Right forelimb (tissue), 1 donor: Measurements from ENCODE around the gene ZMYM5.
"Not testable (repeated sequence)": the region's sequence is repeated elsewhere in the genome, so short reads cannot be mapped to it uniquely, and the experiment has no call there.

Experiments
- DNase-seq: peaks from one replicate; pipeline ENCODE4 v3.0.0-alpha.2; 2018

ZMYM5 gene

DNA sequence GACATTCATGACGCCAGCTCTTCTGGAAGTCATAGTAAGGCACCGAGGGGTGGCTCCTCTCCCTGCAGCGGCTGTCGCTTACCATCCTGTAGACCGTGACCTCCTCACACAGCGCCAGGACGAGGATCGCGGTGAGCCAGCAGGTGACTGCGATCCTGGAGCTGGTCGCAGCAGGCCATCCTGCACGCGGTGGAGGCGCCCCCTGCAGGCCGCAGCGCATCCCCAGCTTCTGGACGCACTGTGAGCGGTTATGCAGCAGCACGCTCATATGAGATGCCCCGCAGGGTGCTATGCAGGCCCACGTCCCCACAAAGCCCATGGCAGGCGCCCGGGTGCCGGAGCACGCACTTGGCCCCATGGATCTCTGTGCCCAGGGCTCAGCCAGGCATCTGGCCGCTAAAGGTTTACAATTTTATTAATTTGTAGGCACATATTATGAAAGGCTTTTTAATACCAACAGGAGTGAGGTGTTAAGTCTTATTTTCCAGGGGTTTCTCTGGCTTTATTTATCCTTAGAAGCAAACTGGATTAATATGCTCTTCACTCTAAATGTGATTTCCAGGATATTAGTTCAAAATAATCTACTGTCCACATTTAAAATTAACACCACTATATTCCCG is 45.1 kb downstream of the ZMYM5 start:
- DNase-seq: peak; percentile 46

DNA sequence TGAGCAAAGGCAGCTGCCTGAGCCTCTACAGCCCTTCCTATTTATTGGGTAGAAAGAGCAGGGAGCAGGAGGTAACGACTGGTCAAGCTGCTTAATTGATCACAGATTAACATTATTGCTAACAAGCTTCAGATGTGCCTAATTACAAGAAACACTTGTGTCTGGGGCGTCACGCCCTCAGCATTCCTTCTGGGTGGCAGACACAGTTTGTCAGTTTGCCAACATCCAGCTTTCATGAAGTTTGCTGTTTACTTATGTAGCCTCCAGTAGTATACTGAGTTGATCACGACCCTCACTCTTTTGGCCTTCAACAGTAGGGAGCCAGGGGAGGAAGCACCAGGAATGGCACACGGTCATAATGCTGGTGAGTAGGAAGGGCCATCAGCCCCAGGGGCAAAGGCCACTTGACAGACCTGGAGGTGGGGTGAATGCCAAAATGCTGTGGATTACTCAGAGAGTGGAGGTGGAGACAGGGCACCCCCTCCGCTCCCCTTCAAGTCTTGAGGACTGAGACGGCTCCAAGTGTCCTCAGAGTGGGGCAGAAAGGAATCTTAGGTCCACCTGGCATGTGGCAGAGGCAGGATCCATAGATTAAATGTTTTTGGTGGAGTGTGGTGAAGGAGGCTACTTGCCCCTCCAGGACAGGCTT is 45.8 kb downstream of the ZMYM5 start:
- DNase-seq: no peak

DNA sequence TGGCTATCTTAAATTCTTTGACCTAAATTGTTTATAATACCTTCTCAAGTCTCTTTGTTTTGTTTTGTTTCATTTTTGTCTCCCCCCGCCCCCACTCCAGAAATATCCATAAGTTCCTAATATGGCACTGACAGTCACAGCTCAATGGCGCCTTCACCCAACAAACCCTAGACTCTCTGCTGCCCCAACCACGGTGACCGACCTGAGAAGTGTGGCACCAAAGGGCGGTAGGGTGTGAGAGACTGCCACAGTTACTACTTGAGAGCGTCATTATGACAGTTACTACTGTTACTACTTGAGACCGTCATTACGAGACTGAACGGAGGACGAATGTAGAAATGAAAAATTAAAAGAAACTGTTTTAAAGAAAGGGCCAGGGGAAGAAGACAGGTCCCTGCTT is 46.3 kb downstream of the ZMYM5 start:
- DNase-seq: no peak

DNA sequence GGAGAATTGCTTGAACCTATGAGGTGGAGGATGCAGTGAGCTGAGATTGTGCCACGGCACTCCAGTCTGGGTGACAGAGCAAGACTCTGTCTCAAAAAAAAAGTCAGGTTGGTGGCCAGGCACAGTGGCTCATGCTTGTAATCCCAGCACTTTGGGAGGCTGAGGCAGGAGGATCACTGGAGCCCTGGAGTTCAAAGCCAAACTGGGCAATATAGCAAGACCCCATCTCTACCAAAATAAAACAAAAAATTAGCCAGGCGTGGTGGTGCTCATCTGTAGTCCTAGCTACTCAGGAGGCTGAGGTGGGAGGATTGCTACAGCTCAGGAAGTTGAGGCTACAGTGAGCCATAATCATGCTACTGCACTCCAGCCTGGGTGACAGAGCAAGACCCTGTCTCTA is 47.6 kb downstream of the ZMYM5 start:
- DNase-seq: not testable (repeated sequence)

DNA sequence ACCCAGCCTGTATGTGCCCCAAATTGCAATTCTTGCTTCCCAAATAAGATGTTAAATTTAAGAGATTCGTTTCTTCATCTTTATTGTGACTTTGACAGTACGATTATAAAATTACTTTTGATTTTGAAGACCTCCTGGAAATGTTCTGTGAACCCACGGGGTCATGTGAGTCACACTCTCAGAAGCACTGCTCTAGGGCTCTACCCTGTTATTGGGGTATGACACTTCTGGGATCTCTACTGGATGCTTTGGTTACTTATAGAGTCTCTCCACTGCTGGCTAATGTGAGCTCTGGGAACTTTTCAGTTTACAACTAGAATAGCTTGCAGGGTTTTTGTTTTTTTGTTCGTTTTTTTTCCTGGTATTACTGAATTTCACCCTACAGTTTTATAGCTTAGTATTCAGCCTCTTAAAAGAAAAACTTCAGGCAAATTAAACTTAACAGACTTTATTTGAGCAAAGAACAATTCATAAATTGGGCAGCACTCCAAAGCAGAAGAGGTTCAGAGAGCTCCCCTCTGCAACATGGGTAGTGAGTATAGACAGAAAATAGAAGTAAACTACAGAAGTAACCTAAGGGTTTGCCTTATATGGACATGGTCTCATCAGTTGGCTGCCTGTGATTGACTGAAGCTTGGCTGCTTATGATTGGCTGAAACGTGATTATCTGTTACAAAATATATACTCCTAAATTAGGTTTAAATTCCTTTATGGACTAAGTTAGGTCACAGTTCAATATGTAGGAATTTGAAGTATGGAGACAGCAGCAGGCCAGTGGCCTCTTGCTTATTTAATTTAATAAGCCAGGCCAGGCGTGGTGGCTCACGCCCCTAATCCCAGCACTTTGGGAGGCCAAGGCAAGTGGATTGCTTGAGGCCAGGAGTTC is 52.2 kb downstream of the ZMYM5 start:
- no peak for DNase-seq

DNA sequence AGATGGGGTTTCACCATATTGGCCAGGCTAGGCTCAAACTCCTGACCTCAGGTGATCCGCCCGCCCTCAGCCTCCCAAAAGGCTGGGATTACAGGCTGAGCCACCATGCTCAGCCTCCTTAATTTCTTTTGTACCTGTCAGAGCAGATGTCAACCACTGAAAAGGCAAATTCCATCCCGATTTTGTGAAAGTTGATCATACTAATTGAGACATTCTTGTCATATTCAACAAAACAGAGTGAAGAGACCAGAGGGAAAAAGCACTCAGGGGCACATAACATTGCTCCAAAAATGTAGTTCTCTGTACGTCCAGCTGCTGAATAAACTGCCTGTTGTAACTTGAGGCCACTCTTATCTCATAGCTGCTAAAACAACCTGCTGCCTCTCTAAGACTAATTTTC is 53.3 kb downstream of the ZMYM5 start:
- DNase-seq: no peak

DNA sequence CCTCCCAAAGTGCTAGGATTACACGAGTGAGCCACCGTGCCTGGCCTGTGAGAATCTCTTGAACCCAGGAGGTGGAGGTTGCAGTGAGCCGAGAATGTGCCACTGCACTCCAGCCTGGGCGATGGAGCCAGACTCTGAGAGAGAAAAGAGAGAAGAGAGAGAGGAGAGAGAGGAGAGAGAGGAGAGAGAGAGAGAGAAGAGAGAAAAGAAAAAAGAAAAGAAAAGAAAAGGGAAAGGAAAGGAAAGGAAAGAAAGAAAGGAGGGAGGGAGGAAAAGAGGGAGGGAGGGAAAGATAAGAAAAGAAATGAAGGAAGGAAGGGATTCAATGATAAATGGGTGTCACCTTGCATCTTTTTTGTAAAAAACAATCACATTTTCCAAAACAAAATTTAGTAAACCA is 57.7 kb downstream of the ZMYM5 start:
- no peak for DNase-seq

DNA sequence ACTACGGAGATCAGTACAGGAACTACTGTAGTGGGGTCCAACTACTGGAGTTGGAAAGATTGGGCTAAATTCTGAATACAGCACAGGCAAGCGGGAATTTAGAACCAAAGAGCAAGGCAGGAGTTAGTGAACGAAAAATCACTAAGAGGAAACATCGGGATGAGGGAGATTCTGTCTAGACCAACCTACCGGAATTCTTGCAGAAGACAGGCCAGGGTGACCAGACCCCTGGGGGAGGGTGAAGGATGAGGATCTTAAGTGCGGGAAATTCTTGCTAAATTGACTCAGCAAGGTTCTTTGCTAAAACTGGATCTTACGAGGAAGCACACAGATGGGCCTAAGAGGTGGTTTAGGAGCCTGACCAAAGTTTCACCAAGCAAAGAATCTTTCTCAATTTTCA is 67.5 kb downstream of the ZMYM5 start:
- no peak for DNase-seq

DNA sequence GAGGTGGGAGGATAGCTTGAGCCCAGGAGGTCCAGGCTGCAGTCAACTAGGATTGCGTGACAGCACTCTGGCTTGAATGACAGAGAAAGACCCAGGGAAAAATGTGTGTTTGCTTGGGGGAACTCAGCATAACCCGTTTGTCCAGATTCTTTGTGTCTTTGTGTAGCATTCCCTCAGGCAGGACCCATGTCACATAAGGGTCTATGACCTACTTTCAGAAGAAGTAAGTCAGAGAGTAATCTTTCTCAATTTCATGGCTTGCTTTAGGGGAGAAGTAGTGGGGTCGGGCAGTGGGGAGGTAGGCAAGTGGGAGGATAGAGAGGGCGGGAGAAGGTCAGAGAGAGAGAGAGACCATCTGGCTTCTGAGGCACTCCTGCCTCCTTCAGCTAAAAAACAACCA is 68.8 kb downstream of the ZMYM5 start:
- DNase-seq: no peak

DNA sequence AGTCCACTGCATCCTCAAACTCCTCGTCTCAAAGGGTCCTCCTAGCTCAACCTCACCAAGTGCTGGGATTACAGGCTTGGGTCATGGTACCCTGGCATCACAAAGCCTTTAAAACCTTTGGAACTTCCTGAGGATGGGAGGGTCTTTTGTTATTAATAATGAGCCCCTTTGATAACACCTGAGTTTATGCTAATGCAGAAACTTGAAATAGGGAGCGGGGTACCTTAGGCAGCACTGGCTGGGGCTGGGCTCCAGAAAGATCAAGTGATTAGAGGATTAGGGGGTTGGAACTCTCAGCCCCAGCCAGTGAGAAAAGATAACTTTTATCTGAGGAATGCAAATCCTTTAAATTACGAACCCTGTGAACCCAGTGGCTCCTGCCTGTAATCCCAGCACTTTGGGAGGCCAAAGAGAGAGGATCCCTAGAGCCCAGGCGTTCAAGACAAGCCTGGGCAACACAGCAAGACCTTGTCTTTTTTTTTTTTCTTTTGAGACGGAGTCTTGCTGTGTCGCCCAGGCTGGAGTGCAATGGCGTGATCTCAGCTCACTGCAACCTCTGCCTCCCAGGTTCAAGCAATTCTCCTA is 71.4 kb downstream of the ZMYM5 start:
- no peak for DNase-seq

DNA sequence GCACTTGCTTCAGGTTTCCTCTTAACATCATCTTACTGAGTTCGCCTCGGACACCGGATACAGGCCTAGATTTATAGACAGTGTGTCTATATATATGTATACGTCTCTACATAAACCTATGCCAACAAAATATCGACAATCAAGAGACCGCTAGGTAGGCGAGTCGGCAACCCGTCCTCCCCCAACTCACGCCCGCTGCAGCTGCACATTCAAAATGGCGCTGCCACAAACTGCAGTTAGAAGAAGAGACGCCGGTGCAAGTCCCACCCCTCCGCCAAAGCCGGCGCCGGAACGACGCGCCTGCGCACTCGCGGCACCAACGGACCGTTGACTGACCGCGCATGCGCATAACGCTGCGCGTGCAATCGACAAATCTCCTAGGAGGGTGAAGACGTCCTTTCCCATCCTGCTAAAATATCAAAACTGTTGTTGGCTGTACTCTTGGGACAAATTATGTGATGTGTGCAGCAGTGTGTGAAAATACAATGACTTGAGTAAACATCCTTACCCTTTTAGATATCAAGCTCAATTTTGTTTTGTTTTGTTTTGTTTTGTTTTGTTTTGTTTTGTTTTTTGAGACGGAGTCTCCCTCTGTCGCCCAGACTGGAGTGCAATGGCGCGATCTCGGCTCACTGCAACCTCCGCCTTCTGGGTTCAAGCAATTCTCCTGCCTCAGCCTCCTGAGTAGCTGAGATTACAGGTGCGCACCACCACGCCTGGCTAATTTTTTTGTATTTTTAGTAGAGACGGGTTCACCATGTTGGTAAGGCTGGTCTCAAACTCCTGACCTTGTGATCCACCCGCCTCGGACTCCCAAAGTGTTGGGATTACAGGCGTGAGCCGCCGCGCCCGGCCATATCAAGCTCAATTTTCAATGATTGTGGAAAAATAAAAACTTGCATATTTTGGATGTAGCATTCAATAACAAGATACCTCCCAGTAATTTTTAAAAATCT is 80.4 kb downstream of the ZMYM5 start, which contains the start of gene PSPC1:
PSPC1 (minus strand) TSS at position 219 of the 956 bp plus-strand sequence; CDS start at position 31, 188 bp downstream.
- DNase-seq: peak; percentile 96

DNA sequence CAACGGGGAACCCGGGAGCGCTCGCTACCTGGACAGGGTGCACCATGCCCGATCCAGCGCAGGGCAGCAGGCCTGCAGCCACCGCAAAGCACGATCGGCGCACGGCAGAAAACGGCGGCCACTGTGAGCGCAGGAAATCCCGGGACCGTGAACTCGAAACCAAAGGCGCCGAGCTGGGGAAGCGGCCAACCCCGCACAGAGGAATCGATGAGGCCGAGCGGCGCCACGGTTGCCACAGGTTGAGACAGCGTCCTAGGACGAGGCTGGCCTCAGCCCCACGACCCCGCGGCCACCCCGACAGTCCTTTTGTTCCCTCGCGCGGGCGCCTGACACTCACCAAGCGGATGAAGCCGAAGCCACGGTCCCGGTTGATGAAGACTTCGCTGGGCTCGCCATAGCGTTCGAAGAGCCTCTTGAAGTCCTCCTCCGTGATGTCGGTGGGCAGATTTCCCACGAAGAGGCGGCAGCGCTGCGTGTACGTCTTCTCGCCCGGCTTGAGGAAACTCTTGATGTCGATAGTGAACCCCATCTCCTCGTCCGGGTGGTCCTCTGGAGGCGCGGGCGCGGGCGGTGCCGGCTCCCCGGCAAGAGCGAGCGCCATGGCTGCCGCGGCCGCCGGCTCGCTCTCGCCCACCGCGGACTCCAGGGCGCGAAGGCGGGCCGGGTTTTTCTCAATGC is 81.3 kb downstream of the ZMYM5 start:
- peak; percentile 83 for DNase-seq

DNA sequence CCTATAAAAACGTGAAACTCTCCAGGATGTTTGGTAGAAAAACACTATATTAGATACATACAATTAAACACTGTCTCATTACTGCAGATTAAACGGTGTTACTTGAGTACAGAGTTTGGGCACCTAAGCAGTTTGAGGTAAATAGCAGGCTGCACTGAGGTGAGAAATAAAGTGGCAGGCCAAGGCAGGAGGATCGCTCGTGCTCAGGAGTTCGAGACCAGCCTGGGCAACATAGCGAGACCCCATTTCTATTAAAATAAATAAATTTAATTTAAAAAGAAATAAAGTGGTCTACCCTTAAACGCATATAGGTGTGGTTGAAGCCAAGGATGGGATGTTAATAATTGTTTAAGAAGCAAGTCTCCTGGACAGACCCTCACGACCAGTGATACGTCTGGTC is 81.9 kb downstream of the ZMYM5 start:
- DNase-seq: no peak

DNA sequence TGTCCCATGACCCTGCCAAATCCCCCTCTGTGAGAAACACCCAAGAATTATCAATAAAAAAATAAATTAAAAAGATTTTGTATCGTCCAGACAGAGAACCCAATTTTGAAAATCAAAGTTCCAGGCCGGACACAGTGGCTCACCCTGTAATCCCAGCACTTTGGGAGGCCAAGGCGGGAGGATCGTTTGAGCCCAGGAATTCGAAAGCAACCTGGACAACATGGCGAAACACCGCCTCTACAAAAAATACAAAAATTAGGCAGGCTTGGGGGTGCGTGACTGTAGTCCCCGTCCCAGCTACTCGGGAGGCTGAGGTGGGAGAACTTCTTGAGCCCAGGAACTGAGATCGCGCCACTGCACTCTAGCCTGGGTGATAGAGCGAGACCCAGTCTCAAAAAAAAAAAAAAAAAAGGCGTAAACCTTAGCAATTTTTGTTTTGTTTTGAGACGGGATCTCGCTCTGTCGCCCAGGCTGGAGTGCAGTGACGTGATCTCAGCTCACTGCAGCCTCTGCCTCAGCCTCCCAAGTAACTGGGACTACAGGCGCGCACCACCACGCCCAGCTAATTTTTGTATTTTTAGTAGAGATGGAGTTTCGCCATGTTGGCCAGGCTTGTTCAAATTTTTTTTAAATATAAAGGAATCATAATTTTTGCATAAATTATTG is 82.6 kb downstream of the ZMYM5 start:
- not testable (repeated sequence) for DNase-seq
